Brain microvascular endothelial cell (primary cell): Measurements from ENCODE around the gene G2E3.

ENCODE experiments used
- DNase-seq: peaks from one replicate; pipeline ENCODE4 v3.0.0-alpha.2; 2020
- H3K27ac ChIP-seq: fragments of 250-450 bp; sonication (Bioruptor Pico); 2 replicates; pipeline ENCODE4 v1.5.1; 2020; ENCODE audit warnings: mild to moderate bottlenecking, moderate library complexity
- H3K27me3 ChIP-seq: fragments of 250-450 bp; sonication (Bioruptor Pico); replicated peaks from 2 replicates; pipeline ENCODE4 v1.5.1; 2020; ENCODE audit warnings: mild to moderate bottlenecking
- H3K36me3 ChIP-seq: fragments of 250-450 bp; sonication (Bioruptor Pico); replicated peaks from 2 replicates; pipeline ENCODE4 v1.5.1; 2020; ENCODE audit warnings: mild to moderate bottlenecking
- H3K4me3 ChIP-seq: 2 replicates; pipeline ENCODE4 v1.5.1; 2011; ENCODE audit warnings: low read depth, mild to moderate bottlenecking, control low read depth, low read length, moderate library complexity
- in situ Hi-C: cut with HindIII; loops from 2 replicates; pipeline ENCODE4 v1.10.0; 2017; ENCODE audit warnings: low sequenced_read_pairs, low pct_ligation_motif_present
- TF ChIP-seq, protein P1 (sequence below): IDR thresholded peaks from 2 replicates; pipeline ENCODE4 v1.5.1; 2011; ENCODE audit warnings: low read depth, mild to moderate bottlenecking, moderate library complexity, low read length, control low read depth, inconsistent platforms; ENCODE audit errors: missing control alignments

Gene G2E3

DNA sequence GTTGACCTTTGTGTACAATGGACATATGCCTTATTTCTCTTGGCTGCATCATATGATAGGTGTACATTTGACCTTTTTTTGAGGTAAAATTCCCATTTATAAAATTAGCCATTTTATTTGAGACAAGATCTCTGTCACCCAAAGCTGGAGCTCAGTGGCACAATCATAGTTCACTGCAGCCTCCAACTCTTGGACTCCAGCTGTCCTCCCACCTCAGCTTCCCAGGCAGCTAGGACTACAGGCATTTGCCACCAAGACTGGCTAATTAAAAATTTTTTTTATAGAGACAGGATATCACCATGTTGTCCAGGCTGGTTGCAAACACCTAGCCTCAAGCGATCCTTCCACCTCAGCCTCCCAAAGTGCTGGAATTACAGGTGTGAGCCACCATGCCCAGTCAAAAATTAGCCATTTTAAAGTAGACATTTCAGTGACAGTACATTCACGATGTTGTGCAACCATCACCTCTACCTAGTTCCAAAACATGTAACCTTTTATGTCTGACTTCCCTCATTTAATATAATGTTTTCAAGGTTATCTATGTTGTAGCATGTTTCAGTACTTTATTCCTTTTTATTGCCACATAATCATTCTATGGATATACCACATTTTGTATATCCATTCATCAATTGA, 5.4 kb downstream of the G2E3 start:
- no peak overlapping the region for H3K4me3 ChIP-seq
- no peak for DNase-seq
- in situ Hi-C loops = no loop called here
- TF ChIP-seq, protein P1, sequence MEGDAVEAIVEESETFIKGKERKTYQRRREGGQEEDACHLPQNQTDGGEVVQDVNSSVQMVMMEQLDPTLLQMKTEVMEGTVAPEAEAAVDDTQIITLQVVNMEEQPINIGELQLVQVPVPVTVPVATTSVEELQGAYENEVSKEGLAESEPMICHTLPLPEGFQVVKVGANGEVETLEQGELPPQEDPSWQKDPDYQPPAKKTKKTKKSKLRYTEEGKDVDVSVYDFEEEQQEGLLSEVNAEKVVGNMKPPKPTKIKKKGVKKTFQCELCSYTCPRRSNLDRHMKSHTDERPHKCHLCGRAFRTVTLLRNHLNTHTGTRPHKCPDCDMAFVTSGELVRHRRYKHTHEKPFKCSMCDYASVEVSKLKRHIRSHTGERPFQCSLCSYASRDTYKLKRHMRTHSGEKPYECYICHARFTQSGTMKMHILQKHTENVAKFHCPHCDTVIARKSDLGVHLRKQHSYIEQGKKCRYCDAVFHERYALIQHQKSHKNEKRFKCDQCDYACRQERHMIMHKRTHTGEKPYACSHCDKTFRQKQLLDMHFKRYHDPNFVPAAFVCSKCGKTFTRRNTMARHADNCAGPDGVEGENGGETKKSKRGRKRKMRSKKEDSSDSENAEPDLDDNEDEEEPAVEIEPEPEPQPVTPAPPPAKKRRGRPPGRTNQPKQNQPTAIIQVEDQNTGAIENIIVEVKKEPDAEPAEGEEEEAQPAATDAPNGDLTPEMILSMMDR = no peak
- no peaks in the 10 kb centered on the region for H3K27me3 ChIP-seq
- no peaks in the 10 kb centered on the region for H3K36me3 ChIP-seq
- no peak overlapping the region for H3K27ac ChIP-seq

DNA sequence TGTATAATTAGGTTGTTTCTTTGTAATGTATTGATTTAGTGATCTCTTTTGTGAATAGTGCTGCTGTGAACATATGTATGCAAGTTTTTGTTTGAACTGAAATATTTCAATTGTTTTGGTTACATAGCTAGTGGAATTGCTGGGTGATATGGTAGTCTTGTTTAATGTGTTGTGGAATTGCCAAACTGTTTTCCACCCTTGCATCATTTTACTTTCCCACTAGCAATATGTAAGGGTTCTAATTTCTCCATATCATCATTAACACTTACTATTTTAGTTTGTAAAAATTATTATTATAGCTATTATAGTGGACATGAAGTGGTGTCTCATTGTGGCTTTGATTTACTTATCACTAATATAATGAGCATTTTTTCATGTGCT, 5.9 kb downstream of the G2E3 start:
- TF ChIP-seq, protein P1 = no peak
- Histone ChIP-seq H3K27me3 (no peaks in the 10 kb centered on the region), H3K36me3 (no peaks in the 10 kb centered on the region), H3K4me3 (no peak overlapping the region), H3K27ac (no peak overlapping the region)
- in situ Hi-C loops = no loop called here
- DNase-seq = no peak

DNA sequence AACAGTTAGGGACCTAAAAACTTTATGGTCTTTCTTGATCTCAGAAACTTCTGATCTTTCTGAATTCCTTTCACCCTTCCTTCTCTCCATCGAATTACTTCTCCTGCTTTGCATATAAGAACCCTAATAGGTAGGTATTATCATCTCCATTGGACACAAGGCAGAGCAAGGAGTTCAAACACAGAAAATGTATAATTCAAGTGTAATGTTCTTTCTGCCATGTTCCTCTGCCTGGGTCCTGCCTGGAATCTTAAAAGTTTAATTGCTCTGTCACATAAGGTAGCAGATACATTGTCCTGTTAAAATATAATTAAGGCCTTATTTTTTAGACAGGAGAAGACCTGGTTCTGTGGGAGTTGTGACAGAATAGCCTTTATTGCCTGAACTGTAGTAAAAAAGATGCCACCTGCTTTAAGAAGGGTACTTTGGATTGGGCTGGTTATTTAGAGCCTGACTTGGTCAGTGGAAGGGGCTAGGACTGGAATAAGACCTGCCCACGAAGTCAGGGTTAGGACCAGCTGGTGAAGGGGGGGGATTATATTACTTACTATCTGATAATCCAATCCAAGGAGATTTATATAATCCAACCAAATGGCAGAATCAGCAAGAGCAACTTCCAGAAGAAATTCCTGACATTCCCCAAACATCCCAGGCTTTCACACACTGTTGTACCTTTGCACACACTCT, 10.4 kb downstream of the G2E3 start:
- Histone ChIP-seq H3K36me3 (no peaks in the 10 kb centered on the region), H3K4me3 (no peak overlapping the region), H3K27ac (no peak overlapping the region), H3K27me3 (no peaks in the 10 kb centered on the region)
- in situ Hi-C loops = no loop called here
- DNase-seq = no peak
- TF ChIP-seq, protein P1 = no peak

DNA sequence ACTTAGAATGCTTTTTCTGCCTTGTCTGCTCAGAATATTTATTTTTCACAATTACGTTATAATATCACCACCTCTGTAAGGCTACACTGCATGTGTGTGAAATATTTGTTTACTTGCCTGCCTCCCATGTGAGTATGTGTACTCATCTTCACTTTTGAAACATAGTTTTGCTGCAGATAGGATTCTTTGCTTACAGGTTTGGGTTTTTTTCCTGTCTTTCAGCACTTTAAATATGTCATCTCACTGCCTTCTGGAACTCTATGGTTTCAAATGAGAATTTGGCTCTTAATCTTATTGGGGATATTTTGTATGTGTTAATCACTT, 10.9 kb downstream of the G2E3 start:
- no peak for DNase-seq
- Histone ChIP-seq H3K27me3 (no peaks in the 10 kb centered on the region), H3K27ac (no peak overlapping the region), H3K4me3 (no peak overlapping the region), H3K36me3 (no peaks in the 10 kb centered on the region)
- TF ChIP-seq, protein P1 = no peak
- in situ Hi-C loops = no loop called here

DNA sequence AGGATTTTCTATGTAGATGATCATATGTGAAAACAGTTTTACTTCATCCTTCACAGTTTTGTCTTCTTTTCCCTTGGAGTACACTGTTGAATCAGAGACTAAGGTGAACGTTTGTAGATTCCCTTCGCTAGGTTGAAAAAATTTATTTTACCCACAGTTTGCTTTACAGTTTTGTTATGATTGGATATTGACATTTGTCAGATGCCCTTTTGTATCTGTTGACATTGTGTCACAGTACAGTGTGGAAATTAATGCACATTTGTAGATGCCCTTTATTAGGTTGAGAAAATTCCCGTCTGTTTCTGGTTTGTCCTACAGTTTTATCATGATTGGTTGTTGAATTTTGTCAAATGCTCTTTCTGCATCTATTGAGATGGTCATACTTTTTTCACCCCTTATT, 13.3 kb downstream of the G2E3 start:
- Histone ChIP-seq H3K36me3 (no peaks in the 10 kb centered on the region), H3K4me3 (no peak overlapping the region), H3K27ac (no peak overlapping the region), H3K27me3 (no peaks in the 10 kb centered on the region)
- TF ChIP-seq, protein P1 = no peak
- in situ Hi-C loops = no loop called here
- DNase-seq = no peak

DNA sequence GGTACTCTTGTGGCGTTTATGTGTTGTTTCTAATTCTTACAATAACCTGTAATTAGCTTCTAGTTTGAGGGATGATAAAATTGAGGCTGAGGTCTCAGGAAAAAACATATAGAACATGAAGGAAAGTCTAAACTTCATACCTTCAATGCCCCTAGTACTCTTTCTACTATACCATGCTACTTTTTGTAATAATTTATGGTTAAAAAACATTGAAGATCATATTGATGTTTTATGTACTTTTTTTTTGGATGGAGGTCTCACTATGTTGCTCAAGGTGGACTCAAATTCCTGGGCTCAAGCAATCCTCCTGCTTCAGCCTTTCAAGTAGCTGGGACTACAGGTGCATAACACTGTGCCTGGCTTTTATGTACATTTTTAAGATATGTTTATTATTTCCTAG, 13.8 kb downstream of the G2E3 start:
- in situ Hi-C loops = no loop called here
- H3K27ac ChIP-seq = no peak overlapping the region

More for the DNA sequence above, 13.8 kb downstream of the G2E3 start:
- no peak for DNase-seq
- TF ChIP-seq, protein P1 = no peak
- Histone ChIP-seq H3K36me3 (no peaks in the 10 kb centered on the region), H3K27me3 (no peaks in the 10 kb centered on the region), H3K4me3 (no peak overlapping the region)
